Fibroblast of the aortic adventitia (primary cell): ENCODE results near the gene CPEB1. TPM values are rescaled to one million over a fixed set of nuclear protein-coding genes. Genes with fewer than 3 reads are reported as not detected.

Source experiments
- DNase-seq: peaks from one replicate; pipeline ENCODE4 v3.0.0-alpha.2; 2010; ENCODE audit warnings: low read depth
- H3K4me3 ChIP-seq: 2 replicates; pipeline ENCODE4 v1.5.1; 2011; ENCODE audit warnings: low read depth, mild to moderate bottlenecking, control low read depth, low read length, moderate library complexity
- total RNA-seq: library from RNA; depleted of rRNA; stranded (reverse); fragments of >200 nt; gene quantifications from 2 replicates; pipeline ENCODE4 v1.2.3, GENCODE V29; 2012; ENCODE audit warnings: low replicate concordance
- TF ChIP-seq, protein P1 (sequence below): IDR thresholded peaks from 2 replicates; pipeline ENCODE4 v1.5.1; 2011; ENCODE audit warnings: mild to moderate bottlenecking, low read length, control low read depth, inconsistent platforms; ENCODE audit not compliant: insufficient read depth

CPEB1 gene
- total RNA-seq, 1 donor, result 40.9 TPM

DNA sequence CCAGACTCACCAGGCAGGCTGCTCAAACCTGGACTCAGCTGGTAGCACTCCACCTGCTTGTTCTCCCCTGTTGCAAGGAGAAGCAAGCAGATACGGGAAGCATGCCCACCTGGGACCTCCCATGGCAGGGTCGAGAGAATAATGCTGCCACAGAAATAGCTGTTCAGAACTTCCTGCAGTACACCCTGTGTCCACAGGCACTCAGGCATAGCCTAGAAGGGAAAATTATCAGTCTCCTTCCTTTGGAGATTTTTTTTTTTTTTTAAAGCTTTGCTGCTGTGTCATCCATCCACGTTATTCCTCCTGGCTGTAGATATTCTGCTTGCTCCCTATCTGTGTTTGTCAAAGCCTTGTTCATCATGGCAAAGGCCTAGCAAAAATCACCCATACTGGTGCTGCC, 74.2 kb downstream of the CPEB1 start:
- DNase-seq, result peak; percentile 4
- TF ChIP-seq, protein P1, sequence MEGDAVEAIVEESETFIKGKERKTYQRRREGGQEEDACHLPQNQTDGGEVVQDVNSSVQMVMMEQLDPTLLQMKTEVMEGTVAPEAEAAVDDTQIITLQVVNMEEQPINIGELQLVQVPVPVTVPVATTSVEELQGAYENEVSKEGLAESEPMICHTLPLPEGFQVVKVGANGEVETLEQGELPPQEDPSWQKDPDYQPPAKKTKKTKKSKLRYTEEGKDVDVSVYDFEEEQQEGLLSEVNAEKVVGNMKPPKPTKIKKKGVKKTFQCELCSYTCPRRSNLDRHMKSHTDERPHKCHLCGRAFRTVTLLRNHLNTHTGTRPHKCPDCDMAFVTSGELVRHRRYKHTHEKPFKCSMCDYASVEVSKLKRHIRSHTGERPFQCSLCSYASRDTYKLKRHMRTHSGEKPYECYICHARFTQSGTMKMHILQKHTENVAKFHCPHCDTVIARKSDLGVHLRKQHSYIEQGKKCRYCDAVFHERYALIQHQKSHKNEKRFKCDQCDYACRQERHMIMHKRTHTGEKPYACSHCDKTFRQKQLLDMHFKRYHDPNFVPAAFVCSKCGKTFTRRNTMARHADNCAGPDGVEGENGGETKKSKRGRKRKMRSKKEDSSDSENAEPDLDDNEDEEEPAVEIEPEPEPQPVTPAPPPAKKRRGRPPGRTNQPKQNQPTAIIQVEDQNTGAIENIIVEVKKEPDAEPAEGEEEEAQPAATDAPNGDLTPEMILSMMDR, result no peak

DNA sequence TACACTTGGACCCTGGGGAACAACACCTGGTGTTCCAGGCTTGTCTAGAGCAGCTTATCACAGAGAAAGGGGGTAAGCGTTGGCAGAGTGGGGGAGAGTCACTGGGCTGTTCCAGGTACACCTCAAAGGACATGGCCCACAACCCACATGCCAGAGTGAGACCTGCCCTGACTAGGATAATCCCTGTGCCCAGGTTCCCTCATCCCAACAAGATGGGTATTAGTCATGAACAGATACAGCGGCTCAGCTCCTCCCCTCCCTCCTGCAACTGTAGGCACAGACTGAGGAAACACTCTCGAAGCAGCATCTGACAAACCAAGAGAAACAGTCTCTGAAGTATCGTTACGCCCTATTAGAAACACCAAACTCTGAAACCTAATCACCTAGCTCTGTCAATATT, 74.9 kb downstream of the CPEB1 start:
- DNase-seq, result peak; percentile 17
- peak overlapping the region; percentile 68 for H3K4me3 ChIP-seq
- TF ChIP-seq, protein P1, result no peak

More for the DNA sequence above, 74.2 kb downstream of the CPEB1 start:
- no peak overlapping the region for H3K4me3 ChIP-seq

DNA sequence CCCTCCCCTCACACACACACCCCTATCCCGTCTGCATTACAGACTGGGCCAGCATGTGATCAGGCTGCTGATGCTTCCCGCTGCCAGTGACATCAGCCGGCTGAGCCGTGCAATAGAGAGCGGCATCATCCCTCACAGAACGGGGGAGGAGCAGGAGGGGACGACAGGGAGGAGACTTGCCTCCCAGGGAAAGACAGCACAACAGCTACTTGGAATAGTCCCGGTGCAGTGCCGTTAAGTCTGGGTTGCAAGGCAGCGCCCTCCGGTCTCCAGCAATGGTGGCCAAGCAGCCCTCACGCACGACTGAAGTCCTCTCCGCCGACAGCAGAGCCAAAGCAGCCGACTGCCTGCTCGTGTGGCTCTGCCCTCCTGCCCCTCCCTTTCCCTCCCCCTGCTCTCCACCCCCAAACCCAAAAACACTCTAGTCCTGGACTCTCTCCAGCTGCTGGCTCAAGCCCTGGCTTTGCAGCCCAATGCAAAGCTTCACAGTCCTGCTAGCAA, 75.4 kb downstream of the CPEB1 start:
- TF ChIP-seq, protein P1, result no peak
- peak overlapping the region; percentile 68 for H3K4me3 ChIP-seq
- peak; percentile 76 for DNase-seq

DNA sequence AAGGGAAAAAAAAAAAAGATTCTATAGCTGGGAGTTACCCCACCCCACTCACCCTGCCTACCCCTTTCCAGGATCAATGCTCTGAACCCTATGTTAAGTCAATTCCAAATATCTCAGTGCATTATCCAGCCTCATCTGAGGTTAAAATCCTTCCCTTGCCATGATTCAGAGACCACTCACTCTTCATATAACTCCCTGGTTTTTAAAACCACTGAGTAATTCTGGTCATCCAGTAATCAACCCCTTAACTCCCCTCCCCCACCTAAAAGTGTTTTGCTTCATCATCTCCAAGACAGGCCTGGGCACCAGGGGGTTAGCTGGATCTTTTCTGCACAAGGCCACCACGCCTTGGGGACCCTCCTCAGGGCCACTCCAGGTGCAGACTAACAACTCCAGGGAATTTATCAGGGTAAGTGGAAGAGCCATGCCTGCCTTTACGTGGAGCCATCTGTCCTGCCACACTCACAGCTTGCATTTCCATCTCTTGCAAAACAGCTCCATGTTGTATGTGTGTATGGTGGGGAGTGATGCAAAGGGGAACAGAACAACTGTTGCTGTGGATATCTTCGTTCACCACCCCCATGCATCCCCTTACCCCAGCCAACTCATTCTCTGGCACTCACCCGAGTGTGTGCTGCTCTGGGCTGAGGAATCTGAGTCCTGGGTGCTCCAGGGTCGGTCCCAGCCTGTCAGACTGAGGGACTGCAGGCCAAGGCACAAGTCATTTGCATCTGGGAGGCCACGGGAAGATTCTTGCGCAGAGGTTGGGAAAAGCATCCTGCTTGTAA, 76.2 kb downstream of the CPEB1 start:
- peak overlapping the region; percentile 68 for H3K4me3 ChIP-seq
- peak; percentile 45 for DNase-seq
- TF ChIP-seq, protein P1, result no peak

DNA sequence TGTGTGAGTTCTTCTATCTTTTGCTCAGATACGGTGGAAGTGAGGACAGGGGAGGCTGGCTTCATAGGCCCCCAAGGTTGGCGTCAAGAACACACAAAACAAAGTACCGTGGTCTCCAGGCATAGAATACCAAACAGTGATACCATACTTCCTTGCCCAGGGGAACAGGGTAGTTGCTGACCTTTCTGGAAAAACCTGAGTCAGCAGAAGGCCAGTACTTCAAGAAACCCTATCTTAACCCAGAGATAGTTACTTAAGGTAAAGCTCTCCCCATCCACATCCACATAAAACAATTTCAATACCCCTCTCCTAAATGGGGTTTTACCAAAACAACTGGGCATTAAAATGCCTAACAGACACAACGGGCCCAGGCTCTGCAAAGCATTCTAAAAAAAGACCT, 77.3 kb downstream of the CPEB1 start:
- TF ChIP-seq, protein P1, result no peak
- H3K4me3 ChIP-seq, result no peak overlapping the region
- no peak for DNase-seq

DNA sequence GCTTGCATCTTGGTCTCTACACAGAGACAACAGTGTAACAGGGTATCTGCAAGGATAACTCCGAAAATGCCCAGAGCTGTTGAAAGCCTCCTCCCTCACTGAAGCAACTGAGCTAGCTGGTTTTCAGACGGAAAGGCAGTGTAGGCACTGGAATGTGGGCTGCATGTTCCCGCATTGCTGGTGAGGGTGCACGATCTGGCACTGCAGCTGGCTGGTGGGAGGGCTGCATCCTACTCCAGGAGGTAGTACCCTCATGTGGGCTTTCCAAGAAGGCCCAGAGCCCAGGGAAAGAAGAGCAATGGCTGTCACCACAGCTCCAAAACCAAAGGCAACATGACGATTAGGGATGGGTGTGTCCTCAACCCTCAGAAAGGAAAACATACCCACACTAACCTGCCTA, 78.2 kb downstream of the CPEB1 start:
- no peak overlapping the region for H3K4me3 ChIP-seq
- TF ChIP-seq, protein P1, result no peak
- DNase-seq, result no peak

DNA sequence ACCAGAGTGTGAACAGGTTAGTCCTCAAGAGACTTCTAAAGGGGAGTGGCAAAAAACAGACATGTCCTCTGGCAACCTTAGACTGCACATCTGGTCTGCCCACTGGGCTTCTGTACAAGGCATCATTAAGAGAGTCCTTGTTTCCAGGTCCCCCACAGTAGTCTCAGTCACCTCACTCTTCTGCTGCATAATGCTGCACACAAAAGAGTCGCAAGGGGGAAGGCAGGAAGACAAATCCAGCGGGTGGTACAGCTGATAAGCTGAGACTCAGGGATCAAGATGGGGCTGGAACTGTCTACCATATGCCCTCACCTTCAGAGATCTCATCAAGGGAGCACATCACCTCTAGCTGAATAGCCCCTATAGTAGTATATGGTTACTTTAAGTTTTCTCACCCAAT, 79.5 kb downstream of the CPEB1 start:
- DNase-seq, result no peak
- H3K4me3 ChIP-seq, result no peak overlapping the region
- TF ChIP-seq, protein P1, result no peak
